WTC11 (cell line): ENCODE results near the gene FST. TPM values are rescaled to one million over a fixed set of nuclear protein-coding genes. Genes with fewer than 3 reads are reported as not detected.

Experiments used
- ATAC-seq: fragments of 200-7000 bp; cut with Tn5 transposase; 2 replicates; pipeline ENCODE4 v1.10.0; 2021; ENCODE audit warnings: mild to moderate bottlenecking, moderate library complexity
- CTCF ChIA-PET: fragments of 300-600 bp; sonication (Branson Sonifier 250); formaldehyde crosslinking; loops from one replicate; lab custom pipeline; 2021; ENCODE audit warnings: antibody characterized with exemption; lab: Charles Lee
- POLR2A ChIA-PET: fragments of 350-600 bp; sonication (Branson Sonifier 250); formaldehyde crosslinking; loops from one replicate; lab custom pipeline; 2021; ENCODE audit warnings: antibody characterized with exemption; lab: Charles Lee
- DNase-seq: peaks from one replicate; pipeline ENCODE4 v3.0.0; 2021; ENCODE audit warnings: low spot score
- H3K27ac Mint-ChIP-seq: 2 replicates; pipeline ENCODE4 v1.8.0; 2021; ENCODE audit warnings: mixed read lengths
- H3K27me3 Mint-ChIP-seq: 2 replicates; pipeline ENCODE4 v1.8.0; 2021; ENCODE audit warnings: low read depth, mild to moderate bottlenecking, moderate library complexity, mixed read lengths
- H3K36me3 Mint-ChIP-seq: 2 replicates; pipeline ENCODE4 v1.8.0; 2021; ENCODE audit warnings: mixed read lengths
- H3K4me1 Mint-ChIP-seq: 2 replicates; pipeline ENCODE4 v1.8.0; 2022; ENCODE audit warnings: mixed read lengths
- H3K4me3 Mint-ChIP-seq: 2 replicates; pipeline ENCODE4 v1.8.0; 2021; ENCODE audit warnings: mild to moderate bottlenecking, moderate library complexity, mixed read lengths
- H3K9me3 Mint-ChIP-seq: 2 replicates; pipeline ENCODE4 v1.8.0; 2021; ENCODE audit warnings: mixed read lengths
- CDX4 ChIP-seq: fragments of 250-450 bp; sonication (Bioruptor Pico); IDR thresholded peaks from 2 replicates; pipeline ENCODE4 v1.9.0; 2021; ENCODE audit warnings: moderate library complexity, mild to moderate bottlenecking, inconsistent platforms, borderline replicate concordance
- E2F1 ChIP-seq: sonication (generic); formaldehyde crosslinking; IDR thresholded peaks from 2 replicates; pipeline ENCODE4 v1.8.0; 2022; ENCODE audit warnings: mild to moderate bottlenecking, missing genetic modification reagents
- EMX1 ChIP-seq: fragments of 250-450 bp; sonication (Bioruptor Pico); IDR thresholded peaks from 2 replicates; pipeline ENCODE4 v1.8.0; 2021; ENCODE audit warnings: mild to moderate bottlenecking
- ETV6 ChIP-seq: sonication (generic); formaldehyde crosslinking; IDR thresholded peaks from 2 replicates; pipeline ENCODE4 v1.8.1; 2022; ENCODE audit warnings: mild to moderate bottlenecking, missing genetic modification reagents
- FOXP4 ChIP-seq: sonication (generic); formaldehyde crosslinking; IDR thresholded peaks from 2 replicates; pipeline ENCODE4 v1.8.0; 2022; ENCODE audit warnings: mild to moderate bottlenecking, missing genetic modification reagents
- GABPB1 ChIP-seq: sonication (generic); formaldehyde crosslinking; IDR thresholded peaks from 2 replicates; pipeline ENCODE4 v1.8.1; 2023; ENCODE audit warnings: mild to moderate bottlenecking, missing genetic modification reagents
- GRHL2 ChIP-seq: fragments of 250-450 bp; sonication (Bioruptor Pico); IDR thresholded peaks from 2 replicates; pipeline ENCODE4 v1.8.0; 2022; ENCODE audit warnings: mild to moderate bottlenecking, moderate library complexity; ENCODE audit not compliant: insufficient replicate concordance, severe bottlenecking
- GTF2I ChIP-seq: fragments of 250-450 bp; sonication (Bioruptor Pico); conservative IDR thresholded peaks from 2 replicates; pipeline ENCODE4 v1.4.0; 2021; ENCODE audit warnings: mild to moderate bottlenecking
- IRF1 ChIP-seq: sonication (generic); formaldehyde crosslinking; IDR thresholded peaks from 2 replicates; pipeline ENCODE4 v1.8.0; 2023; ENCODE audit warnings: missing genetic modification reagents
- JUN ChIP-seq: sonication (generic); formaldehyde crosslinking; IDR thresholded peaks from 2 replicates; pipeline ENCODE4 v1.8.0; 2023; ENCODE audit warnings: mild to moderate bottlenecking, missing genetic modification reagents
- MXD4 ChIP-seq: fragments of 250-450 bp; sonication (Bioruptor Pico); IDR thresholded peaks from 2 replicates; pipeline ENCODE4 v1.8.0; 2021; ENCODE audit warnings: mild to moderate bottlenecking, moderate library complexity, borderline replicate concordance
- MYBL2 ChIP-seq: sonication (generic); formaldehyde crosslinking; IDR thresholded peaks from 2 replicates; pipeline ENCODE4 v1.8.1; 2023; ENCODE audit warnings: mild to moderate bottlenecking, moderate library complexity, missing genetic modification reagents
- OVOL2 ChIP-seq: fragments of 250-450 bp; sonication (Bioruptor Pico); IDR thresholded peaks from 2 replicates; pipeline ENCODE4 v1.9.0; 2021; ENCODE audit warnings: mild to moderate bottlenecking, borderline replicate concordance
- SP1 ChIP-seq: sonication (generic); formaldehyde crosslinking; conservative IDR thresholded peaks from 2 replicates; pipeline ENCODE4 v1.8.1; 2022; ENCODE audit warnings: missing genetic modification reagents
- ZNF138 ChIP-seq: sonication (generic); formaldehyde crosslinking; conservative IDR thresholded peaks from 2 replicates; pipeline ENCODE4 v1.8.1; 2022; ENCODE audit warnings: mild to moderate bottlenecking, moderate library complexity, missing genetic modification reagents
- ZNF425 ChIP-seq: fragments of 250-450 bp; sonication (Bioruptor Pico); conservative IDR thresholded peaks from 2 replicates; pipeline ENCODE4 v1.9.0; 2021; ENCODE audit warnings: mild to moderate bottlenecking
- ZNF512 ChIP-seq: sonication (generic); formaldehyde crosslinking; IDR thresholded peaks from 2 replicates; pipeline ENCODE4 v1.8.1; 2022; ENCODE audit warnings: missing genetic modification reagents, borderline replicate concordance
- ZNF671 ChIP-seq: fragments of 250-450 bp; sonication (Bioruptor Pico); IDR thresholded peaks from 2 replicates; pipeline ENCODE4 v1.8.0; 2021; ENCODE audit warnings: mild to moderate bottlenecking
- total RNA-seq: library from RNA; stranded (reverse); gene quantifications from 3 replicates; pipeline ENCODE4 v1.2.3, GENCODE V29; 2021

Gene FST
- total RNA-seq, 1 experiment from 2014 or later: 11.8 TPM

GRCh38 chr5:53481887-53482716 is 1.7 kb downstream of the FST start:
- TF ChIP-seq GABPB1 (CRISPR knock-in tag) (no peak; the same call in 1 of the 2 replicates), ZNF512 (peak; percentile 98; the same call in 1 of the 2 replicates)
- TF ChIP-seq, all 79 proteins: peak for 1
- DNase-seq (peak; percentile 64), ATAC-seq (peak; percentile 2)
- peaks cover 25% of the 10 kb centered on the region for H3K36me3 Mint-ChIP-seq
- H3K27me3 Mint-ChIP-seq: peaks cover 11% of the 10 kb centered on the region
- H3K27ac Mint-ChIP-seq: no peak overlapping the region
- peaks cover 14% of the 10 kb centered on the region for H3K4me1 Mint-ChIP-seq
- peak overlapping the region; percentile 96 for H3K4me3 Mint-ChIP-seq
- POLR2A ChIA-PET: interaction anchor here (0.7 kb wide), 2 partner anchors 29 to 483 kb away, joined by 3 to 8 read pairs; no protein-coding TSS in a partner anchor
- CTCF ChIA-PET: interaction anchor here (0.9 to 1.5 kb wide), 21 partner anchors 55 to 752 kb away, joined by 3 to 8 read pairs (median 4); no protein-coding TSS in a partner anchor
- no peaks in the 10 kb centered on the region for H3K9me3 Mint-ChIP-seq

- ATAC-seq (peak; percentile 72), DNase-seq (peak; percentile 57)
- H3K36me3 Mint-ChIP-seq: peaks cover 25% of the 10 kb centered on the region
- peak overlapping the region; percentile 96 for H3K4me3 Mint-ChIP-seq
- H3K4me1 Mint-ChIP-seq: peaks cover 14% of the 10 kb centered on the region
- POLR2A ChIA-PET: interaction anchor here (0.6 to 0.7 kb wide), 3 partner anchors 28 to 482 kb away, joined by 3 to 8 read pairs (median 3); no protein-coding TSS in a partner anchor
- H3K9me3 Mint-ChIP-seq: no peaks in the 10 kb centered on the region
- H3K27ac Mint-ChIP-seq: peak overlapping the region; percentile 78; the same call in 1 of the 2 replicates
- CTCF ChIA-PET: interaction anchor here (0.6 to 1.5 kb wide), 21 partner anchors 56 to 752 kb away, joined by 3 to 8 read pairs (median 4); no protein-coding TSS in a partner anchor
- peaks cover 11% of the 10 kb centered on the region for H3K27me3 Mint-ChIP-seq
- TF ChIP-seq GRHL2 (CRISPR knock-in tag): no peak
- no peak for TF ChIP-seq JUN (CRISPR knock-in tag)
- no peak for TF ChIP-seq EMX1 (CRISPR knock-in tag)
- TF ChIP-seq SP1: no peak
- TF ChIP-seq ETV6 (CRISPR knock-in tag): peak; percentile 87; the same call in 1 of the 2 replicates
- peak; percentile 39 for TF ChIP-seq GABPB1 (CRISPR knock-in tag)
- no peak for TF ChIP-seq GTF2I (CRISPR knock-in tag)
- TF ChIP-seq ZNF671 (CRISPR knock-in tag): no peak
- TF ChIP-seq CDX4 (CRISPR knock-in tag): no peak
- peak; percentile 42; the same call in 1 of the 2 replicates for TF ChIP-seq MYBL2 (CRISPR knock-in tag)
- TF ChIP-seq ZNF425: no peak
- peak; percentile 68; the same call in 1 of the 2 replicates for TF ChIP-seq FOXP4
- no peak for TF ChIP-seq MXD4 (CRISPR knock-in tag)
- no peak for TF ChIP-seq E2F1 (CRISPR knock-in tag)
- TF ChIP-seq ZNF138 (CRISPR knock-in tag): no peak
- TF ChIP-seq IRF1 (CRISPR knock-in tag): 0 out of 2 replicates have a peak, but pooled peaks have one; percentile 41
- no peak for TF ChIP-seq OVOL2 (CRISPR knock-in tag)
These were observed 2.5 kb downstream of the FST start for GRCh38 chr5:53482717-53483638.
